IMR-90 (cell line): Measurements from ENCODE around the gene COL4A1. TPM values are rescaled to one million over a fixed set of nuclear protein-coding genes. Genes with fewer than 3 reads are reported as not detected.
A peak's percentile ranks its signal among the peaks of the same experiment; 100 is the strongest.

Experiments used
- ATAC-seq: fragments of 200-7000 bp; cut with Tn5 transposase; 2 replicates; pipeline ENCODE4 v1.9.1; 2020; ENCODE audit warnings: low read depth, mild to moderate bottlenecking, moderate library complexity
- BruUV-seq: library from RNA; stranded (reverse); fragments of 400-500 nt; replicated peaks from 2 replicates; lab custom pipeline; 2021; lab: Mats Ljungman, UMichigan
- CTCF ChIA-PET: fragments of 300-600 bp; formaldehyde crosslinking; extraction: SDS; loops from one replicate; lab custom pipeline; 2021; ENCODE audit warnings: antibody characterized with exemption; lab: Yijun Ruan, JAX
- POLR2A ChIA-PET: fragments of 300-600 bp; sonication (Branson Sonifier 250); formaldehyde crosslinking; loops from one replicate; lab custom pipeline; 2022; ENCODE audit warnings: antibody characterized with exemption; ENCODE audit not compliant: unreplicated experiment; lab: Charles Lee
- DNase-seq: peaks from one replicate; pipeline ENCODE4 v3.0.0; 2013
- H2AFZ ChIP-seq: replicated peaks from 2 replicates; pipeline ENCODE3; 2013; ENCODE audit warnings: low read length, mild to moderate bottlenecking; ENCODE audit not compliant: poor library complexity
- H2AK5ac ChIP-seq: 2 replicates; pipeline ENCODE4 v1.6.1; 2013; ENCODE audit warnings: low read depth, low read length, inconsistent platforms
- H2AK9ac ChIP-seq: replicated peaks from 2 replicates; pipeline ENCODE3; 2013; ENCODE audit warnings: mild to moderate bottlenecking, low read depth, low read length, moderate library complexity; ENCODE audit not compliant: poor library complexity
- H2BK120ac ChIP-seq: 2 replicates; pipeline ENCODE4 v1.6.1; 2013; ENCODE audit warnings: low read depth, low read length, inconsistent platforms
- H2BK15ac ChIP-seq: 3 replicates; pipeline ENCODE4 v1.6.1; 2013; ENCODE audit warnings: low read depth, low read length, inconsistent platforms
- H2BK20ac ChIP-seq: 2 replicates; pipeline ENCODE4 v1.6.1; 2013; ENCODE audit warnings: low read depth, mild to moderate bottlenecking, inconsistent platforms, low read length, moderate library complexity
- H2BK5ac ChIP-seq: 2 replicates; pipeline ENCODE4 v1.6.1; 2013; ENCODE audit warnings: mild to moderate bottlenecking, low read depth, low read length, inconsistent platforms; ENCODE audit not compliant: poor library complexity, severe bottlenecking
- H3K14ac ChIP-seq: replicated peaks from 2 replicates; pipeline ENCODE4 v1.6.1; 2013; ENCODE audit warnings: low read depth, low read length, inconsistent platforms
- H3K18ac ChIP-seq: 2 replicates; pipeline ENCODE4 v1.6.1; 2013; ENCODE audit warnings: low read depth, low read length, control low read depth
- H3K23ac ChIP-seq: 2 replicates; pipeline ENCODE4 v1.6.1; 2013; ENCODE audit warnings: low read depth, low read length, inconsistent platforms
- H3K27ac ChIP-seq: 2 replicates; pipeline ENCODE4 v1.5.1; 2013; ENCODE audit warnings: mild to moderate bottlenecking, control low read depth, low read length; ENCODE audit not compliant: insufficient read depth
- H3K27me3 ChIP-seq: 2 replicates; pipeline ENCODE4 v1.6.1; 2013; ENCODE audit warnings: low read length; ENCODE audit not compliant: control insufficient read depth, insufficient read depth
- H3K36me3 ChIP-seq: 2 replicates; pipeline ENCODE4 v1.6.1; 2013; ENCODE audit warnings: low read length, mixed read lengths; ENCODE audit not compliant: control insufficient read depth, insufficient read depth
- H3K4ac ChIP-seq: 2 replicates; pipeline ENCODE4 v1.6.1; 2013; ENCODE audit warnings: low read depth, low read length, inconsistent platforms
- H3K4me1 ChIP-seq: 2 replicates; pipeline ENCODE4 v1.6.1; 2013; ENCODE audit warnings: low read length, mixed read lengths; ENCODE audit not compliant: control insufficient read depth, insufficient read depth
- H3K4me2 ChIP-seq: 2 replicates; pipeline ENCODE4 v1.6.1; 2013; ENCODE audit warnings: low read depth, mild to moderate bottlenecking, control low read depth, low read length, moderate library complexity
- H3K4me3 ChIP-seq: 2 replicates; pipeline ENCODE4 v1.5.1; 2013; ENCODE audit warnings: low read depth, mild to moderate bottlenecking, control low read depth, low read length, moderate library complexity; ENCODE audit not compliant: insufficient read depth
- H3K56ac ChIP-seq: 2 replicates; pipeline ENCODE4 v1.6.1; 2013; ENCODE audit warnings: low read length, inconsistent platforms; ENCODE audit not compliant: insufficient read depth; ENCODE audit errors: extremely low read depth
- H3K79me1 ChIP-seq, 2 experiments: 2 replicates each; pipeline ENCODE4 v1.6.1; 2013; ENCODE audit warnings: low read length in 2 of 2, inconsistent platforms in 1 of 2, low read depth in 1 of 2
- H3K9ac ChIP-seq: 2 replicates; pipeline ENCODE4 v1.6.1; 2013; ENCODE audit warnings: low read depth, low read length, control low read depth
- H3K9me1 ChIP-seq: 2 replicates; pipeline ENCODE4 v1.6.1; 2013; ENCODE audit warnings: low read length, inconsistent platforms; ENCODE audit not compliant: insufficient read depth
- H3K9me3 ChIP-seq: 2 replicates; pipeline ENCODE4 v1.6.1; 2013; ENCODE audit warnings: low read length; ENCODE audit not compliant: control insufficient read depth, insufficient read depth
- H4K20me1 ChIP-seq: 2 replicates; pipeline ENCODE4 v1.6.1; 2013; ENCODE audit warnings: low read length, inconsistent platforms; ENCODE audit not compliant: insufficient read depth
- H4K5ac ChIP-seq: 2 replicates; pipeline ENCODE4 v1.6.1; 2013; ENCODE audit warnings: mild to moderate bottlenecking, low read depth, low read length, control low read depth
- H4K8ac ChIP-seq, 2 experiments: 2 replicates each; pipeline ENCODE4 v1.6.1; 2013; ENCODE audit warnings: low read depth in 2 of 2, low read length in 2 of 2, control low read depth in 1 of 2, inconsistent platforms in 1 of 2
- H4K91ac ChIP-seq: 2 replicates; pipeline ENCODE4 v1.6.1; 2013; ENCODE audit warnings: low read depth, low read length, inconsistent platforms; ENCODE audit not compliant: insufficient read depth
- CHD1 ChIP-seq: IDR thresholded peaks from 2 replicates; pipeline ENCODE4 v1.6.1; 2012; ENCODE audit warnings: low read depth, low read length, improper control_type of control experiment
- FOS ChIP-seq: fragments of 150-350 bp; IDR thresholded peaks from 2 replicates; pipeline ENCODE4 v1.6.1; 2016; ENCODE audit warnings: low read depth, low read length
- MAFK ChIP-seq: IDR thresholded peaks from 2 replicates; pipeline ENCODE4 v1.6.1; 2012; ENCODE audit warnings: low read depth, low read length, improper control_type of control experiment
- POLR2A ChIP-seq: IDR thresholded peaks from 2 replicates; pipeline ENCODE4 v1.6.1; 2012; ENCODE audit warnings: mild to moderate bottlenecking, low read depth, low read length
- RCOR1 ChIP-seq: IDR thresholded peaks from 2 replicates; pipeline ENCODE4 v1.6.1; 2012; ENCODE audit warnings: mild to moderate bottlenecking, low read length, improper control_type of control experiment; ENCODE audit not compliant: insufficient replicate concordance
- USF2 ChIP-seq: fragments of 150-350 bp; IDR thresholded peaks from 2 replicates; pipeline ENCODE4 v1.6.1; 2017; ENCODE audit warnings: mild to moderate bottlenecking, antibody characterized with exemption, low read length, low read depth
- WGBS, 2 experiments: methylation state at CpG; one replicate each; pipeline versions ENCODE4 v1.1.5 to v1.1.7; 2013; ENCODE audit warnings: missing lambda C conversion rate in 2 of 2; ENCODE audit not compliant: insufficient read length in 1 of 2; ENCODE audit errors: extremely low coverage in 2 of 2; 5-methylcytosine and 5-hydroxymethylcytosine counted together
- dilution Hi-C: fragments of 300-500 bp; cut with HindIII; formaldehyde crosslinking; loops from one replicate; pipeline ENCODE4 v1.14.3; 2018; ENCODE audit warnings: low sequenced_read_pairs; ENCODE audit not compliant: unreplicated experiment
- in situ Hi-C: fragments of 300-500 bp; cut with MboI; formaldehyde crosslinking; loops from 3 replicates; pipeline ENCODE4 v1.14.3; 2019; ENCODE audit warnings: low sequenced_read_pairs, inconsistent platforms, mixed read lengths
- intact Hi-C: fragments of 100-400 bp; cut with micrococcal nuclease; formaldehyde crosslinking; loops from 2 replicates; pipeline ENCODE4 v1.10.0; 2022
- polyA plus RNA-seq, 3 experiments: library from polyadenylated mRNA; depleted of rRNA; stranded (reverse); fragments of >200 nt; gene quantifications; 2 replicates each; pipeline ENCODE4 v1.2.3, GENCODE V29; 2012; ENCODE audit warnings: low replicate concordance in 1 of 3
- total RNA-seq: library from RNA; depleted of rRNA; stranded (reverse); fragments of >200 nt; gene quantifications from 2 replicates; pipeline ENCODE4 v1.2.3, GENCODE V29; 2012

The COL4A1 gene
- total and polyA plus RNA-seq, 2 of the 4 experiments (the other 2 are of a cell fraction) = 230 to 337 TPM

DNA sequence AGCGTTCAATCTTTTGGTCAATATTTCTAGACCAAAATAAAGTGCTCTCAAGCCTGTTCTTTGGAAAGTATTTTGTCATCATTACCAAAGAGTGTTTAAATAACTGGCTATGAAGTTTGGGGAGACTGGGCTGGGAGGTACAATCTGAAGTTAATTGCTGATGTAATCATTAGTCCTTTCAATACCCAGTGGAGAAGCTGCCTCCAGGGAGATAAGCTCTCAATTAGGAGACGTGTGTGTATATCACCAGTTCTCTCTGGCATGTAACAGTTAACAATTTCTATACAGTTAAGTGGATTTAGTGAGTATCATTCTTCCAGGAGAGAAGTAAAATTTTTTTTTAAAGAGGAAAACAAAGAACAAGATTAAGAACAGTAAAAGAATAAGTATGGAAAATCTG lies 1.4 kb downstream of the COL4A1 start:
- Histone ChIP-seq H3K56ac (peak overlapping the region; percentile 85), H2BK120ac (peak overlapping the region; percentile 22), H3K79me1 (peaks cover 4 to 63% of the 10 kb centered on the region in 2 experiments; a peak in 2 of 4 replicates), H4K5ac (peak overlapping the region; percentile 9; the same call in 1 of the 2 replicates), H2AK9ac (no peak overlapping the region), H3K4ac (peak overlapping the region; percentile 82; the same call in 1 of the 2 replicates), H3K23ac (peak overlapping the region; percentile 93), H2BK5ac (peak overlapping the region; percentile 69), H3K4me3 (peak overlapping the region; percentile 84), H3K36me3 (peaks cover 29% of the 10 kb centered on the region), H4K20me1 (peaks cover 75% of the 10 kb centered on the region), H3K14ac (peak overlapping the region; percentile 96), H2BK20ac (no peak overlapping the region), H2AK5ac (no peak overlapping the region), H3K27ac (peak overlapping the region; percentile 78; the same call in 1 of the 2 replicates), H2AFZ (no peak overlapping the region), H3K9me3 (no peaks in the 10 kb centered on the region), H3K27me3 (no peaks in the 10 kb centered on the region), H3K18ac (peak overlapping the region; percentile 40), H3K9me1 (peaks cover 31% of the 10 kb centered on the region), H2BK15ac (no peak overlapping the region), H4K8ac (peak overlapping the region in 1 of 2 experiments; percentile 60; a peak in 1 of 4 replicates), H4K91ac (no peak overlapping the region), H3K9ac (peak overlapping the region; percentile 96), H3K4me1 (peaks cover 28% of the 10 kb centered on the region), H3K4me2 (peak overlapping the region; percentile 86)
- ATAC-seq (no peak), DNase-seq (no peak)
- TF ChIP-seq MAFK (peak; percentile 77), RCOR1 (no peak), POLR2A (0 out of 2 replicates have a peak, but pooled peaks have one; percentile 25), CHD1 (0 out of 2 replicates have a peak, but pooled peaks have one; percentile 57), USF2 (no peak), FOS (no peak)
- ChIA-PET CTCF (interaction anchor here (1.1 to 2.6 kb wide), 3 partner anchors 17 to 106 kb away, joined by 3 to 6 read pairs (median 4); no protein-coding TSS in a partner anchor), POLR2A (interaction anchor here (1.0 to 1.3 kb wide), 4 partner anchors 18 to 58 kb away, joined by 3 to 9 read pairs (median 4); no protein-coding TSS in a partner anchor)
- in situ Hi-C loops = no loop called here
- dilution Hi-C loops = no loop called here
- TSS peak; percentile 65 for BruUV-seq
- no CpG with 5 or more reads among the region's 2 CpGs for WGBS, 2 experiments
- intact Hi-C loops = loop anchor here (2.0 kb wide), 1 partner anchor 57 kb away; no protein-coding TSS in a partner anchor
